Measurements from ENCODE around the gene EFHD2.
"Not testable (repeated sequence)": the region's sequence is repeated elsewhere in the genome, so short reads cannot be mapped to it uniquely, and the experiment has no call there.

The EFHD2 gene

DNA sequence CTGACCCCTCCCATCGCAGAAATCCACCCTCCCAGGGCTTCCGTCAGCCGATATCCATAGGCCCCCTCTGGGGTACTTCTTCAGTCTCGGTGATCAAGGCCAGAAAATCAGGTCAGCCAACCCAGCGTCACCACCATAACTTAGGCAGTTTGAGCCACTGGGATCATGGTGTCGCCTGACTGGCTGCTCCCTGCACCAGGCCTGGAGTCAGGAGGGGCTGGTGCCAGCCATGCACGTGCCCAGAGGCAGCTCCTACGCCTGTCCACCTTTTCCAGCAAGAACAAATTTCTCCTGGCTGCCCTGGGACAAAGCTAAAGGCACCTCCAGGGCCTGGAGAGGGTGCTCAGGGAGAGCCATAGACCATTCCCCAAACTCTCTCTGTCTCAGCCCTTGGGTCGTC lies 23.8 kb downstream of the EFHD2 start:
- DNase-seq, result no peak

DNA sequence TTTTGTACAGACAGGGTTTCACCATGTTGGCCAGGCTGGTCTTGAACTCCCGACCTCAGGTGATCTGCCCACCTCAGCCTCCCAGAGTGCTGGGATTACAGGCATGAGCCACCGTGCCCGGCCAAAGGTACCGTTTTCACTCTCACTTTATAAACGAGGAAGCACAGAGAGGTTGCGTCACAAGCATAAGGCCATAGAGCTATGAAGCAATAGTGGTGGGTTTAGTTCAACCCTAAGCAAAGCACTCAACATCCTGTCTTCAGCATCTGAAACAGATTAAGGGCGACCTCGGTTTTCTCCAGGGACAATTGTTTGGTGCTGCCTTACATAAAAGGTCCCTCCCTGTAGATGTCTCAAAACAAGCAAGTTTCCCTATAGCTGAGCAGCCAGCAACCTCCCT lies 25.1 kb downstream of the EFHD2 start:
- DNase-seq, result not testable (repeated sequence)

DNA sequence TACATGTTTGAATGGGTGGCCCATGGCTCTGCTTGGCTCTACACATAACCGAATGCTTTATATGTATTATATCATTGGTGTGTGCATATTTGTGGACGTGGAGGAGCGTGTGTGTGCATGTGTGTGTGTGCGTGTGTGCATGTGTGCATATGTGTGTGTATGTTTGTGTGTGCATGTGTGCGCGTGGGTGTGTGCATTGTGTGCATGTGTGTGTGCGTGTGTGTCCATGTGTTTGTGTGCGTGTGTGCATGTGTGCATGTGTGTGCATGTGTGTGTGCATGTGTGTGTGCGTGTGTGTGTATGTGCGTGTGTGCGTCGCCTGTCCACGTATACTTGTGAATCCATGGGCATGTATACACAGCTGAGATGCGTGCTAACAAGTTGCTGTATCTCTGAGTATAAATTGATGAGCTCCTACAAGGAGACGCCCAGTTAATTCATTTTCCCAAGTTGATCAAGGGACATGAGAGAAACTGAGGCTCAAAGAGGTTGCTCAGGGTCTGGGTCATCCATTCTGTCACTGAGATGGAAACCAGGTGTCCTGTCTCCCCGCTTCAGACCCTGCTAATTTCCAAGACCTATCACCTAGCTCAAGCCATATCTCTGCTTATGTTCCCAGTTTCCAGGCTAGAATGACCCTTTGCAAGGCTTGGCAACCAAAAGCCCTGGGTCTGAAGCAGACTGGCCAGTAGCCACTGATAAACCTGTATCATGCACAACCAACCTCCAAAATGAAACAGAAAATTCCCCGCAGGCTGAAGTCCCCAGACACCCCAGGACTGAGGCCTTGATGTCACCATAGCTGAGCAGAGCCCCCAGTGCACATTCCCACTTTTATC lies 25.8 kb downstream of the EFHD2 start:
- no peak for DNase-seq

DNA sequence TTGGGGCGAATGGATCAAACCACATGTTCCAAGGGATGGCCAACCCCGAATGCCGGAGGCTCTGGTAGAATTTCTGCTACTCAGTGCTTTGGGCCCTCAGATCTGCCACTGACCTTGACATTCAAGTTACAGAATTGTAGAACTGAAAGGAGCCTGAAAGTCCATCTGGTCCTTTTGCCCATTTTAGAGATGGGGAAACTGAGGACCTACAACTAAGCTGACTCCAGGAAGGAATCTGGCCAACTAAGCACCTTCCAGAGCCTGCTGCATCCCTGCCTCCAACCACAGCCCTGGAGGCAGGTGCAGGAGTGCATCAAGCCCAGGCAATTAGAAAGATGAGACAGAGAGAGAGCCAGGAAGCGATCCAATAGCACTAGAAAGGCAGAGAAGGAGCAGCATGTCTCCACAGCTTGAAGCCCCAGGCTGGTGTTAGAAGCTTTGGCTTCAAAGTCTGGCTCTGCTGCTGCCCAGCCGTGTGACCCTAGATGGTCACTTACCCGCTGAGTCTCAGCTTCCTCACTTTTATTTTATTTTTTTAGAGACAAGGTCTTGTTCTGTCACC lies 27.3 kb downstream of the EFHD2 start:
- peak; percentile 30 for DNase-seq

DNA sequence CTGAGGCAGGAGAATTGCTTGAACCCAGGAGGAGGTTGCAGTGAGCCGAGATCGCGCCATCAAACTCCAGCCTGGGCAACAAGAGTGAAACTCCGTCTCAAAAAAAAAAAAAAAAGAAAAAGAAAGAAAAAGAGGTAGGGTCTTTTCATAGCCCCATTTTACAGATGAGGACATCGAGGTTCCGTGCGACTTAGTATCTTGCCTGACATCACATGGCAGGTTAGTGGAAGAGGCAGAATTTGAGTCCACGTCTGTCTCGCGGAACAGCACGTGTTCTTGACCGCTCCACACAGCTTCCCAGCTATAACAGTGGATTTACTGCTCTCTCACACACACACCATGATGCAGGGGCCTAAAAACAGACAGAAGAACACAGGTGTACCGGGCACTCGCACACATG lies 29.6 kb downstream of the EFHD2 start:
- no peak for DNase-seq

DNA sequence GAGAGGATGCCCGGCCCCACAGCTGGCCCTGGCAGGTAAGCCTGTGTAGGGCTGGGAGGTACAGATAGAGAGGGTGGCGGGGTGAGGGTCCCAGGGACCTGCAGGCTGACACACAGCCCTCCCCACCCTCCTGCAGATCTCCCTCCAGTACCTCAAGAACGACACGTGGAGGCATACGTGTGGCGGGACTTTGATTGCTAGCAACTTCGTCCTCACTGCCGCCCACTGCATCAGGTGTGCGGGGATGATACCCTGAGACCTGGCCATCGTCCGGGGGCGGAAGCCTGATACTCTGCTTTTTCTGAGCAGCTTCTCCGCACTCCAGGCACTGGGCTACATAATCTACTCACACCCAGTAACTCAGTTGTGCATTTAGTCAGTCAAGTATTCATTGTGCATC lies 30.7 kb downstream of the EFHD2 start:
- no peak for DNase-seq

DNA sequence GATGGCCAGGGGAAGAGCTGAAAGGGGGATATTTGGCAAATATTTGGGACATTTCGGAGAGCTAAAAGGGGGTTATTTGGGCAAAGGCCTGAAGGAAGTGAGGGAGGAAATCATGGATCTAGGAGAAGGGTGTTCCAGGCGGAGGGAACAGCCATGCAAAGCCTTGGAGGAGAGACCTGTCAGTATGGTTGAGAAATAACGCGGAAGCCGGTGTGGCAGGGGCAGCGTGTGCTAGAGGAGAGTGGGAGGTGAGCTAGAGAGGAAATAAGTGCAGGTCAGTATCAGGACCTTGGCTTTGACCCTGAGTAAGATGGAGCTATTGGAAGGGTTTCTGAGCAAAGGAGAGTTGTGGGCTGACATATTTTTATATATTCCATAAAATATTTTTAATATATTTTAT lies 31.6 kb downstream of the EFHD2 start:
- no peak for DNase-seq

DNA sequence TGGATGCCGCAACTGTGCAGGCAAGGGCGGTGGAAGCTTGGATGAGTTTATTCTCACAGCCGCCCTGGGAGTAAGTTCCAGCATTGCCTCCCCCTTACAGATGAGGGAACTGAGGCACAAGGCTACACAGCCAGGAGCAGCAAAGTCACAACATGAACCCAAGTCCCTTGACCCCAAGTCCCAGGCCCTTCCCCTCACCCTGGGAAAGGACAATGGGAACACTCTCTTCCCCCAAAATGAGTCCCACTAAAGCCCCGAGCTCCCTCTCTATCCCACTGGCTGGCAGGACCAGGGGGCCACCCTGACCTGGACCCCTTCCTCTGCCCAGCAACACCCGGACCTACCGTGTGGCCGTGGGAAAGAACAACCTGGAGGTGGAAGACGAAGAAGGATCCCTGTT lies 32.4 kb downstream of the EFHD2 start:
- DNase-seq, result no peak

DNA sequence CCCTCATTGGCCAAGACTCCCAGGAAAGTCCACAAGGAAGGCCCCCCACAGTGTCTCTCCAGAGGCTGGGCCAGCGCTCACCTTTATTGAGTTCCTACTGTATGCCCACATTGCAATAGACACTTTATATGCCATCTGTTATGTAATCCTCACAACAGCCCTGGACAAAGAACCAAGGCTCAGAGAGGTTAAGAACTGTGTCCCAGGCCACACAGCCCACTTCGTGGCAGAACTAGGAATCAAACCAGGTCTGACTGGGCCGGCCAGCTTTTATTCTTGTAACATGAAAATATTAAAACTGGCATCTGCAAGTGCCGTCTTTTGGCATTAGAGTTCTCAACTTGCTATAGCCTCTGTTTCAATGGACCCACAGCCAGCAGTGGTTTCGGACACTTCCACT lies 33.1 kb downstream of the EFHD2 start:
- no peak for DNase-seq

DNA sequence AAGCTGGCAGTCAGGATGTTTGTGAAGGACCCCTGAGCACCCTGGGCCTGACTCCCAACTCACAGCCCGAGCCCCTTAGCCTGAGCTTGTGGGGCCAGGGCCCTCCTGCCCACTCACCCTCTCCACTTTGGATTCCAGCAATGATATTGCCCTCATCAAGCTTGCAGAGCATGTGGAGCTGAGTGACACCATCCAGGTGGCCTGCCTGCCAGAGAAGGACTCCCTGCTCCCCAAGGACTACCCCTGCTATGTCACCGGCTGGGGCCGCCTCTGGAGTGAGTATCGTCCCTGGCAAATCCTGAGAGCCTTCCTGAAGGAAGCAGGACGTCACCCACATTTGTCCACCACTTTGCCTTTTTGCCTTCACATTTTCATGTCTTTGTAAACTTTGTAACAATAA lies 33.6 kb downstream of the EFHD2 start:
- no peak for DNase-seq

DNA sequence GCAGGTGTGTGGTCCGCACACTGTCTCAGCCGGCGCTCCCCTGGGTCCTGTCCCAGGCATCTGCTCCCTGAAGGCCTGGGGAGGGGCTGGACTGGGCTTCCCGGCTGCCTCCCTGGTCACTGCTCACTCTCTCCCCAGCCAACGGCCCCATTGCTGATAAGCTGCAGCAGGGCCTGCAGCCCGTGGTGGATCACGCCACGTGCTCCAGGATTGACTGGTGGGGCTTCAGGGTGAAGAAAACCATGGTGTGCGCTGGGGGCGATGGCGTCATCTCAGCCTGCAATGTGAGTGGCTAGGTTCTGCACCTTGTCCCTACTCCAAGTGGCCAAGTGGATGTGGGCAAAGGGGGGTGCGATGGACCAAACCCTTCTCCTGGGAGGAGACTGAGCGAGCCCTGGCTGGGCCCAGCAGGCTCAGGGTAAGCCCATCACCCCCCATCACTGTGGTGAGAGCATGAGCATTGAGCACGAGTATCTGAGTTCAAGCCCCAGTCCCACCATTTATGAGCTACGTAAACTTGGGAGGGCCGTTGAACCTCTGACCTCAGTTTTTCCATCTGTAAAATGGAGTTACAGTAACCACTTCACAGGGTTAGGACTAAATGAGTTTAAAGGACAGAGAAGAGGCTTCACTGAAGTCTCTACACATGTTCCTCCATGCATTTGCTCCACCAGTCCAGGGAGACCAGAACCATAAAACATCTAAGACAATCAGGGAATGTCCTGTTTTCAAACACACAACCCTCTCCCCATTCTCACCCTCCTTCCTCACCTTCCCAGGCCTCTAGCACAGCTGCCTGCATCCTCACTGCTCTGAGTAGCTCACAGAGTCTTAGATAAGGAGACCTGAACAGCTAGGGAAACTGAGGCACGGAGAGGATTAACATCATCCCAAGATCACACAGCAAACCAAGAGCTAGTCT lies 35.0 kb downstream of the EFHD2 start:
- no peak for DNase-seq

DNA sequence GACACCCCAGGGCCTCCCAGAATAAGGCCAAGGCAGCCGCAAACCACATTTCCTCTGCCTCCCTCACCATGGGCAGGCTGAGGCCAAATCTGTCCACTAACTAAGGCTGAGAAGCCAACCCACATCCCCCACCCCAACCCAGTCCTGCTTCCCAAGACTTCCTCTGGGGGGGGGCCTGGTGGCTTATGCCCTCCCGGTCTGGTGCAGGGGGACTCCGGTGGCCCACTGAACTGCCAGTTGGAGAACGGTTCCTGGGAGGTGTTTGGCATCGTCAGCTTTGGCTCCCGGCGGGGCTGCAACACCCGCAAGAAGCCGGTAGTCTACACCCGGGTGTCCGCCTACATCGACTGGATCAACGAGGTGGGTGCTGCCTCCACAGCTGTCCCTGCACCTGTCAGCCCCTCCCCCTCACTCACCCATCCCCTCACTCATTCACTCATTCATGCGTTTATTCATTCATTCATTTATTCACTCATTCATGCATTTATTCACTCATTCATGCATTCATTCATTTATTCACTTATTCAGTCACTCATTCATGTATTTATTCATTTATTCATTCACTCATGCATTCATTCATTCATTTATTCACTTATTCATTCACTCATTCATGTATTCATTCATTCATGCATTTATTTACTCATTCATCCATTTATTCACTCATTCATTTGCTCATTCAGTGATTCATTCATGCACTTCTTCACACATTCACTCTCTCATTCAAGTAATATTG lies 35.9 kb downstream of the EFHD2 start:
- DNase-seq, result no peak

DNA sequence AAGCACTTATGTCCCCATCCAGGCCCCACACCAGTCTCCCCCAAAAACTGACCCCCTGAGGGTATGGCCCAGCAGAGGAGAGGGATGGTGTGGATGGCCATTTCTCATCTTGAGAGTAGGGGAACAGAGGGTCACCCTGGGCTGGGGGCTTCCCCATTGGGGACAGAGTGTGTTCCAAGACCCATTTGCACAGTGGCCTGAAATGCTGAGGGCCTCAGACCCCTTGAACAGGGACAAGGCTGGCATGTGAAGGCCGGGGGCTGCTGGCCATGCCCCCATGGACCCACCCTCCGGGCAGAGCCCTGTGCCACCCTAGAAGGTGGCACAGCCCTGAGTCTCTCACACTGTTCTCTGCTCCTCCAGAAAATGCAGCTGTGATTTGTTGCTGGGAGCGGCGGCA lies 36.5 kb downstream of the EFHD2 start:
- DNase-seq, result no peak

DNA sequence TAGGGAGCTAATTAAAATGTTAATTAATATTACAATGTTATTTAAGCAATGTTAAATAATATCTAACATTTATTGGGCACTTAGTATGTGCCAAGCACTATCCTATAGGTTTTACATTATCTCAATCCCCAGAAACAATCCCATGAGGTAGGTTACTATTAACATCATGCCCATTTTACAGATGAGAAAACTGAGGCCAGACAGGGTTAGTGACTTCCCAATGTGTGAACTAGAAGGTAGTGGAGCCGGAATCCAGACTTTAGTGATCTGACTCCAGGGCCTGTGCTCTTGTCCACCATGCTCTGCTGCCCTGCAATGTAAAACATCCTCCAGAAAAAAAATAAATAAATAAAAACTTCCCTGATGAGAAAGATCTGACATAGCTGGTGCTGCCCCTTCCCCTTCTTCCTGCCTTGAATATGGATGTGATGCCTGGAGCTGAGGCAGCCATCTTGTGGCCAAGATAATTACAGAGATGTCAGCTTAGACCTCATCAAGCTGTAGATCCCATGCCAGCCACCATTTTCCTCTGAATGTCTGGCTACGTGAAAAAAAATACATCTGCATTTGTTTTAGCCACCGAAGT lies 39.3 kb downstream of the EFHD2 start:
- DNase-seq, result no peak

DNA sequence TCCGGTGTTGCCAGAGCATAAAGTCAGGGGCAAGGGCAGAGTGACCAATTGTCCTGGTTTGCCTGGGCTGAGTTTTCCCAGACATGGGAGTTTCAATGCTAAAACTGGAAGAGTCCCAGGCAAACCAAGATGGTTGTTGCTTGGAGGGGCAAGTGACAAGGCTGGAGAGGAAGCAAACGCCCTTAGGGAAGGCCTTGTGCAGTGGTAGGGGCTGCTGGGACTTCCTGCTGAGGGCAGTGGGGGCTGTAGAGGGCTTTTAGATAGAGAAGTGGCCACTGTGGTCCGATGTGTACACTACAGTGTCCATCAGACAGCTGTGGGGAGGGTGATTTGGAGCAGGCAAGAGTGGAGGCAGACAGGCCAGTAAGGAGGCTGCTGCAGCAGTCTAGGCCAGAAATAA lies 39.9 kb downstream of the EFHD2 start:
- DNase-seq, result no peak

DNA sequence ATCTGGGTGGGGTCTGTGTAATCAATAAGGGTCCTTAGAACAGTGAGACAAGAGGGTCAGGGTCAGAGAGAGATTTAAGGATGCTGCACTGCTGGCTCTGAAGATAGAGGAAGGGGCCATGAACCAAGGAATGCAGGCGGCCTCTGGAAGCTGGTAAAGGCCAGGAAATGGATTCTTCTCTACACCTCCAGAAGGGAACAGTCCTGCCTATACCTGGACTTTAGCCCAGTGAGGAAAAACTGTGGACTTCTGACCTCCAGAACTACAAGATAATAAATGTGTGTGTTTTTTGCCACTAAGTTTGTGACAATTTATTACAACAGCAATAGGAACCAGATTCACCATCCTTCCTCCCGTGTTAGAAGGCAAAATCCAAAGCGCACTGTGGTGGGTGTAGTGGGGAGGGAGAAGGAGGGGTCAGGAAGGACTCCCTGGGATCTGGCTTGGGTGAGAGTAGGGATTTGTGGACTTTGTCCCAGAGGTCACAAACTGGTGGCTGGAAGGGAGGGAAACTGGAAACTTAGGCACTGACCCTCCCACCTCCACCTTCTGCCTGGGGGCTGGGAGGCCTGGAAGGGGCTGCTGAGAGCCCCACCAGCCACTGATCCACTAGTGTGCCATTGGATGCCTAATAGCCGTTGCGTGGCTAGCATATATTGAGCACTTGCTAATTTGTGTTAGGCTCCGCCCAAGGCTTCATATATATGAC lies 41.5 kb downstream of the EFHD2 start:
- no peak for DNase-seq

DNA sequence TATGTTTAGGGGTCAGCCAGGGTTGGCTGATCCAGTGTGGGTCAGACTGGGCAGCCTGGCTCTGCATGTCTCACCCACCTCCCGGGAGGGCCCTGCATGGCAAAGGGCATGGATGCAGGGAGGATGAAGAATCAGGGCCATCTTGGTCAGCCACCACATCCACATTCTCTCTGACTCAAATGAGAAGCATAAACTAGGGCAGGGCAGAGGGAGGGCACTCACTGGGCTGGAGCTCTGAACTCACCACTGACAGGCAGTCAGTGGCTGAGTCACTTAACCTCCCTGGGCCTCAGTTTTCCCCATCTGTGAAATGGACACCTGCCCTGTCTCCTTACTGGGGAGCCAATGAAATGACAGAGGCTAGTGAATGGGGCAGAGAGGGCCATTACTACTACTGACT lies 42.5 kb downstream of the EFHD2 start:
- DNase-seq, result no peak

DNA sequence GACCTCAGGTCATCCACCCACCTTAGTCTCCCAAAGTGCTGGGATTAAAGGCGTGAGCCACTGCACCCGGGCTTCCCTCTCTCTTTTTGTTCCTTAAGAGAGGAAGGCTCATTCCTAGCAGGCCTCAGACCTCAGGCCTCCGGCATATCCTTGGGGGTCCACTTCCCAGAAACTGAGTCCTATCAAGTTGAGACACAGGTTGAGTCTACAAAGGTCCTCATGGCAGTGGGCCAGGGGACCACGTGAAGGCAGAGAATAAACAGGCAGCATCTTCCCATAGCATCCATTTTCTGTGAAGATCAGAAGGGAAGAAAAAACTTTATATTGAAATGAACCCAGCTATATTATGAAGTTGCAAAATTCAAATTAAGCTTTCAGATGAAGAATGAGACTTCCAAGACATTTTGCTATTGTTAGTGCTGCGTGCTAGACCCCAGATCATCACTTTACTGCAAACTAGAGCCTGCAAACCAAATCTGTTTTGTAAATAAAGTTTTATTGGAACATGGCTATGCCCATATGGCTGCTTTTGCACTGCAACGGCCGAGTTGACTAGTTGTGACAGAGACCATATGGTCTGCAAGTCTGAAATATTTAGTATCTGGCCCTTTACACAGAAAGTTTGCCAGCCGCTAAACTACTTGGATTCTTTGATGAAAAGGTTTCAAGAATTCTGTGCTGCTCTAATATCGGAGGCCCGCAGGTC lies 43.3 kb downstream of the EFHD2 start:
- DNase-seq, result no peak

DNA sequence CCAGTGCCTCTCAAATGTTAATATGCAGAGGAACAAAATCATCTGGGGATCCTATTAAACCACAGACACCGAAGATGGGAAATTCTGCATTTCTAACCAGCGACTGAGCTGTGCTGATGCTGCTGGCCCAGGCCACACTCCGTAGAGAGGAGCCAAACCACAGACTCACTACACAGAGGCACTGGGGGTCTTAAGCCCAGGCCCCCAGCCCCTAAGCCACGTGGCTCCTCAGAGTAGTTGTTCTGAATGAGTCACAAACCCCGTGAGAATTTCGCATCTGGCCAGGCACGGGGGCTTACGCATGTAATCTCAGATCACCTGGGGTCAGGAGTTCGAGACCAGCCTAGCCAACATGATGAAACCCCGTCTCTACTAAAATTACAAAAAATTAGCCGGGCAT lies 44.0 kb downstream of the EFHD2 start:
- DNase-seq, result no peak

DNA sequence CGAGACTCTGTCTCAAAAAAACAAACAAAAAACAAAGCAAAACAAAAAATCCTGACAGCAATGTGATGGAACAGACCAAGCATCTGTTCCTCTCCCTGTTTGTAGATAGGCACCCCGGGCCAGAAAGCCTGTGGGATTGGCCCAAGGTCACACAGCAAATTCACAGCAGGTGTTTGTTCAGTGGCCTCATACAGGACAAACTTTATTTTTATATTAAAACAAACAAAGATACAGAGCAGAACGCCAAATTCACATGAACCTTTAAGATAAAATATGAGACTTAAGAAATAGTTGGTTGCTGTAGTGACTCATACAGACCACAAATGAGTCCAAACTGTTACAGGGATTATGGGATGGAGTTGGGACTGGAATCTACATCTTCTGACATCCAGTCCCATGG lies 44.6 kb downstream of the EFHD2 start:
- no peak for DNase-seq

DNA sequence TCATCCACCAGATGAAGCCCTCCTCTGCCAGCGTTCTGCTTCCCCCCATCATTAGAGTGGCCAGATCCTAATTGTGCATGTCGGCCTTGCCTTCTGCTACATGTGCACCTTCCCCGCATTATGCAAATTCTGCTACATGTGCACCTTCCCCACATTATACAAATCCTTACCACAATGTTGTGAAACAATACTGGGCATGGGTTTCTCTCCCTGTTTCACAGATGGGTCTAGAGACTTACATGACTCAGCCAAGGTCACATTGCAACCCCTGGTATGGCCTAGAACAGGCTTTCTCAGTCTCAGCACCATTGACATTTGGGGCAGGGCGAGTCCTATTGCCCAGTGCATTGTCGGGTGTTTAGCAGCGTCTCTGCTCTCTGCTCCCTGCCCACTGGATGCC lies 45.8 kb downstream of the EFHD2 start:
- no peak for DNase-seq

Measured in NCI-H2107 (cell line).